Measurements from ENCODE around the gene TSPAN16.
"Not testable (repeated sequence)": the region's sequence is repeated elsewhere in the genome, so short reads cannot be mapped to it uniquely, and the experiment has no call there.

TSPAN16 gene

GRCh38 chr19:11269408-11269807, 26.6 kb upstream of the TSPAN16 start:
- no peak for DNase-seq

GRCh38 chr19:11273296-11273695, 22.7 kb upstream of the TSPAN16 start:
- no peak for DNase-seq

GRCh38 chr19:11273989-11274388, 22.0 kb upstream of the TSPAN16 start:
- no peak for DNase-seq

- DNase-seq: no peak
Observed at GRCh38 chr19:11274533-11275086, 21.4 kb upstream of the TSPAN16 start.

GRCh38 chr19:11278670-11279069, 17.3 kb upstream of the TSPAN16 start:
- no peak for DNase-seq

- DNase-seq: peak; percentile 31
Observed at GRCh38 chr19:11279505-11280236, 16.3 kb upstream of the TSPAN16 start.

- no peak for DNase-seq
Observed at GRCh38 chr19:11281356-11282049, 14.5 kb upstream of the TSPAN16 start.

GRCh38 chr19:11284515-11284914, 11.4 kb upstream of the TSPAN16 start:
- no peak for DNase-seq

GRCh38 chr19:11286312-11286974, 9.5 kb upstream of the TSPAN16 start:
- no peak for DNase-seq

GRCh38 chr19:11288349-11288748, 7.6 kb upstream of the TSPAN16 start:
- DNase-seq: no peak

- DNase-seq: no peak
Observed at GRCh38 chr19:11290256-11290655, 5.7 kb upstream of the TSPAN16 start.

GRCh38 chr19:11291415-11291814, 4.5 kb upstream of the TSPAN16 start:
- DNase-seq: no peak

- no peak for DNase-seq
Observed at GRCh38 chr19:11291991-11292390, 4.0 kb upstream of the TSPAN16 start.

- DNase-seq: peak; percentile 92
Observed at GRCh38 chr19:11293433-11294389, 2.2 kb upstream of the TSPAN16 start.

- DNase-seq: no peak
Observed at GRCh38 chr19:11295180-11295579, 780 bp upstream of the TSPAN16 start.

- DNase-seq: no peak
Observed at GRCh38 chr19:11296264-11296663, 304 bp downstream of the TSPAN16 start.

- no peak for DNase-seq
Observed at GRCh38 chr19:11299946-11300810, 4.2 kb downstream of the TSPAN16 start.

- DNase-seq: no peak
Observed at GRCh38 chr19:11300811-11301120, 4.8 kb downstream of the TSPAN16 start.

GRCh38 chr19:11304936-11305335, 9.0 kb downstream of the TSPAN16 start:
- no peak for DNase-seq

GRCh38 chr19:11306337-11306736, 10.4 kb downstream of the TSPAN16 start:
- DNase-seq: no peak

GRCh38 chr19:11320278-11320995, 24.5 kb downstream of the TSPAN16 start:
- not testable (repeated sequence) for DNase-seq

Data from stimulated activated CD8-positive, alpha-beta memory T cell treated with anti-CD3 and anti-CD28 coated beads, Interleukin-4, amount 100 ng/mL, for 48 hours (primary cell).